ENCODE results near the gene TMEM201. TPM values are rescaled to one million over a fixed set of nuclear protein-coding genes. Genes with fewer than 3 reads are reported as not detected.

TMEM201 gene
- total and polyA plus RNA-seq, 2 of the 8 experiments (the other 6 are each of a cell fraction or from before 2014, with no cell fraction given) = 8.2 to 27.1 TPM

DNA sequence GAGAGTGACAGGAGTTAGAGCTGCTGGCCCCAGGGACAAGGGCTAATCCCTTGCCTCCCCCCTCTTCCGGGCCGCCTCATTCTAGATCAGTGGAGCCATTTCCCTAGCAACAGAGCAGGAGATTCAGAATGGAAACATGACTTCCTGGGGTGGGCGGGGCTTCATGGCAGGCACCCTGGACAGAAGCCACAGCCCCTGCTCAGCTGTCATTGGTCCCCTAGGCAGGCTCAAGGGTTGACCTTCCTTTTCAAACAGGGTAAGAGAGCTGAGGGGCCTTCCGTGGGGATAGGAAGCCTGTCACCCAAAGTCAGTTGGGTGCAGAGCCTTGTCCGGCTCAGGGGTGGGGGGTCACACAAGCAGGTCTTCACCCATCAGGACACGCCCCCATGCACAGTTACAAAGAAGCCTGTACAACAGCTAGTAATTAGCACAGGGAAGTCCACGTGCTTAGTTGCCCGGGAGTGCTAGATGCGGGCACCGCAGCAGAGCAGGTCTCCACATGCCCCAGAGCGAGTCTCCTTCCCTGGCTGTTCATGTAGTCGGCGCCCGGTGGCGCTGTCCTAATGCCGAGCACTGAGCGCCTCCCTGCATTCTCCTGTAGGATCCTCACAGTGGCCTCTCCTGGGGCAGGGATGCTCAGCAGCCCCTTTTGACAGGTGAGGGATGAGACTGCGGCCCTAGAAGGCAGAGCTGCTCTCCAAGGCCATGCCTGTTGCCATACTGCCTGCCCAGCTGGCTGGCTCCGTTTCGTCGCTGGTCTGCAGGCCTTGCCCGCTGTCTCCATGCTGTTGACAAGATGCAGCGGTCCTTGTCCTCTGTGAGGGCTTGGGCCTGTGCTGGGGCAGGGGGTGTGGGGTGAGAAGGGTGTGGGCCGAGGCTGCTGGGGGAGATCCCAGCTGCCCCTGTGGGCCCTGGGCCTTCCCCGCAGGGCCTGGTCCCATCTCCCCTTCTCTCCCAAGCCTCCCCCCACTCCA is 5.1 kb downstream of the TMEM201 start (continued):
- TF ChIP-seq RNF2 (IDR thresholded peaks at IDR 0.05; ENCODE audit: borderline replicate concordance, low read depth, low read length, missing control alignments, poor library complexity, severe bottlenecking) (no peak), YY1 (IDR thresholded peaks at IDR 0.05; ENCODE audit: low read depth, low read length) (no peak), TAF7 (optimal IDR thresholded peaks at IDR 0.05; ENCODE audit: borderline replicate concordance, low read depth, low read length) (no peak), NANOG (IDR thresholded peaks at IDR 0.05; ENCODE audit: insufficient read depth, low read depth, low read length, poor library complexity, severe bottlenecking) (no peak), EZH2 (IDR thresholded peaks at IDR 0.05; ENCODE audit: low read depth, low read length, severe bottlenecking) (no peak), BACH1 (IDR thresholded peaks at IDR 0.05; ENCODE audit: low read length) (no peak), ASH2L (IDR thresholded peaks at IDR 0.05; ENCODE audit: low read length) (no peak), TAF1 (IDR thresholded peaks at IDR 0.05; ENCODE audit: low read depth, low read length) (no peak), HDAC6 (IDR thresholded peaks at IDR 0.05; ENCODE audit: low read depth, low read length) (no peak), TCF12 (IDR thresholded peaks at IDR 0.05; ENCODE audit: low read depth, low read length) (no peak), CBX5 (IDR thresholded peaks at IDR 0.05; ENCODE audit: low read depth, low read length) (no peak)
- TF ChIP-seq, protein P1, sequence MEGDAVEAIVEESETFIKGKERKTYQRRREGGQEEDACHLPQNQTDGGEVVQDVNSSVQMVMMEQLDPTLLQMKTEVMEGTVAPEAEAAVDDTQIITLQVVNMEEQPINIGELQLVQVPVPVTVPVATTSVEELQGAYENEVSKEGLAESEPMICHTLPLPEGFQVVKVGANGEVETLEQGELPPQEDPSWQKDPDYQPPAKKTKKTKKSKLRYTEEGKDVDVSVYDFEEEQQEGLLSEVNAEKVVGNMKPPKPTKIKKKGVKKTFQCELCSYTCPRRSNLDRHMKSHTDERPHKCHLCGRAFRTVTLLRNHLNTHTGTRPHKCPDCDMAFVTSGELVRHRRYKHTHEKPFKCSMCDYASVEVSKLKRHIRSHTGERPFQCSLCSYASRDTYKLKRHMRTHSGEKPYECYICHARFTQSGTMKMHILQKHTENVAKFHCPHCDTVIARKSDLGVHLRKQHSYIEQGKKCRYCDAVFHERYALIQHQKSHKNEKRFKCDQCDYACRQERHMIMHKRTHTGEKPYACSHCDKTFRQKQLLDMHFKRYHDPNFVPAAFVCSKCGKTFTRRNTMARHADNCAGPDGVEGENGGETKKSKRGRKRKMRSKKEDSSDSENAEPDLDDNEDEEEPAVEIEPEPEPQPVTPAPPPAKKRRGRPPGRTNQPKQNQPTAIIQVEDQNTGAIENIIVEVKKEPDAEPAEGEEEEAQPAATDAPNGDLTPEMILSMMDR (IDR thresholded peaks at IDR 0.05; ENCODE audit: control extremely low read depth in 1 of 3, insufficient read depth in 1 of 3, low read depth in 1 of 3, low read length in 3 of 3) = peak in 2 of 3 experiments; percentile 36 to 52; a peak in 3 of 4 replicates
